ENCODE data around the gene GGTA1.
A peak's percentile ranks its signal among the peaks of the same experiment; 100 is the strongest.

Gene GGTA1

DNA sequence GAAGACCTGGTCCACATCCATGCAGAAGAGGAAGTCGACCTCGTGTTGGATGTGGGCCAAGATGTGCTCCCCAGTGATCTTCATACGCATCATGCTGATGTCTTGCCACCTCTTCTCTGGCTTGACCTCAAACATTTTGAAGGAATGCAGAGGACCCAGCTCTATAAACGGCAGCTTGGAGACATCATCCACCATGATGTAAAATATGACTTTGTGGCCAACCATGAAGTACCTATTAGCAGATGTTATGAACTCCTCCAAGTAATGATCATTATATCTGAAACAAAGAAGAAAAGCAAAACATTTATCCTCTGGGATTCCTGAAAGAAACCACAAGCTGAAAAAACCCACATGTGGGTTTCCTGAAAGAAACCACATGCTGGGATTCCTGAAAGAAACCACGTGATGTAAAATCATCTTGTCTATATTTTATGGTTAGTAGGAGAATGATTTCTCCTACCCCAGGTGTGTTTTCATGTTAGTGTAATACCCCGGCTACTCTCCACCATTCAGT is 52.3 kb downstream of the GGTA1 start:
- POLR2A ChIA-PET: no interaction called here
- Histone ChIP-seq H3K9me3 (ENCODE audit: control extremely low read depth in 1 of 5, control insufficient read depth in 4 of 5, insufficient read depth in 2 of 5, low read depth in 1 of 5, low read length in 4 of 5) (no peaks in the 10 kb centered on the region), H3K4me3 (ENCODE audit: control insufficient read depth in 1 of 7, extremely low read depth in 1 of 7, insufficient read depth in 4 of 7, low read depth in 2 of 7, low read length in 6 of 7) (no peak overlapping the region), H3K27ac (ENCODE audit: insufficient read depth in 1 of 2, low read depth in 1 of 2, low read length in 2 of 2, poor library complexity in 1 of 2, severe bottlenecking in 2 of 2) (no peak overlapping the region), H3K27me3 (replicated peaks in 2 of 5; ENCODE audit: control insufficient read depth in 4 of 5, insufficient read depth in 5 of 5, low read length in 4 of 5) (peaks cover 0 to 12% (median 6%) of the 10 kb centered on the region in 5 experiments), H3K4me1 (ENCODE audit: control extremely low read depth in 1 of 4, control insufficient read depth in 4 of 4, insufficient read depth in 4 of 4, low read length in 3 of 4) (peaks cover 6 to 25% (median 22%) of the 10 kb centered on the region in 4 experiments), H3K36me3 (ENCODE audit: control insufficient read depth in 4 of 4, insufficient read depth in 4 of 4, low read length in 3 of 4) (no peaks in the 10 kb centered on the region)
- peak in 2 of 3 donors; percentile 68 to 70 for DNase-seq
- CTCF ChIA-PET: interaction anchor here (0.7 to 6.3 kb wide), 6 partner anchors 9 to 237 kb away, joined by 3 to 57 read pairs (median 8); partner anchors contain the start of gene GGTA1
- WGBS (ENCODE audit: insufficient coverage): 65% methylated on average over 5 of the region's 6 CpGs

DNA sequence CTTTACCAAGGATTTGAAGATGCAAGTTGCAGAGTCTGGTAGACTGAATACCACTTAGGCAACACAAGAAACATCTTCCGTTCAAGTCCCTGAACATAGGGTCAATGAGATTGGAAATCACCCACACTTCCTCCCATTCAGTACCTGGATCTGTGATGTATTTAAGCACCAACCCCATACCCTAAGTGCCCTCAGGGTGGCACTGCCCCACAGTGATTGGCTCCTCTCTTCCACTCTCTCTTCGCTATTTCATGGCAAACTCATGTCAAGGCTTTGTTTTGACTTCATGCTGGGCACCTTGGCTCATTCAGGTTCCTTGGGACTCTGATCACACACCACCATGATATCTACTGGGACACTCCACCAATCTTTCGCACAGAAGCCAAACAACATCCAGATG is 53.7 kb downstream of the GGTA1 start:
- Histone ChIP-seq H3K27ac (ENCODE audit: insufficient read depth in 1 of 2, low read depth in 1 of 2, low read length in 2 of 2, poor library complexity in 1 of 2, severe bottlenecking in 2 of 2) (no peak overlapping the region), H3K27me3 (replicated peaks in 2 of 5; ENCODE audit: control insufficient read depth in 4 of 5, insufficient read depth in 5 of 5, low read length in 4 of 5) (peaks cover 0 to 19% (median 6%) of the 10 kb centered on the region in 5 experiments), H3K36me3 (ENCODE audit: control insufficient read depth in 4 of 4, insufficient read depth in 4 of 4, low read length in 3 of 4) (no peaks in the 10 kb centered on the region), H3K4me3 (ENCODE audit: control insufficient read depth in 1 of 7, extremely low read depth in 1 of 7, insufficient read depth in 4 of 7, low read depth in 2 of 7, low read length in 6 of 7) (no peak overlapping the region), H3K9me3 (ENCODE audit: control extremely low read depth in 1 of 5, control insufficient read depth in 4 of 5, insufficient read depth in 2 of 5, low read depth in 1 of 5, low read length in 4 of 5) (no peaks in the 10 kb centered on the region), H3K4me1 (ENCODE audit: control extremely low read depth in 1 of 4, control insufficient read depth in 4 of 4, insufficient read depth in 4 of 4, low read length in 3 of 4) (peaks cover 6 to 17% (median 15%) of the 10 kb centered on the region in 4 experiments)
- POLR2A ChIA-PET: no interaction called here
- CTCF ChIA-PET: interaction anchor here (0.6 to 6.1 kb wide), 10 partner anchors 8 to 101 kb away, joined by 3 to 57 read pairs (median 4); partner anchors contain the start of gene GGTA1
- 89% methylated on average over 2 of the region's 3 CpGs for WGBS (ENCODE audit: insufficient coverage)
- peak; percentile 66 to 73 (median 71) for DNase-seq

DNA sequence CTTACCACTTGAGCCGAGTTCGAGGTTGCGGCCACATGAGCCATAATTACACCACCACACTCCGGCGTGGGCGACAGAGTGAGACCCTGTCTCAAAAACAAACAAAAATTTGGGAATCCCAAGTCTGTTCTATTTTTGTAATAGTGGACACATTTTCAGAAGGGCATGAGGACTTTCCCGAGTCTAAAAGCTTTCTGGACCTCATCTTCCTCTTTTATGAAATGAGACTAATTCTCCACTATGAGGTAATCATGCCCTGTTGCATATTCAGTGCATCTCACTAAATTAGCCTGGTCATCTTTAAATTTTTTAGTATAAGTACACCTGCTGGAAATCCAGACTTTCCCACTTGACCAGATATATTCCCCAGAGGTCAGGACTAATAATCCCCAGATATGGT is 55.7 kb downstream of the GGTA1 start:
- H3K27me3 ChIP-seq (replicated peaks in 2 of 5; ENCODE audit: control insufficient read depth in 4 of 5, insufficient read depth in 5 of 5, low read length in 4 of 5): peaks cover 0 to 16% (median 6%) of the 10 kb centered on the region in 5 experiments
- WGBS (ENCODE audit: insufficient coverage): 91% methylated on average over 6 of the region's 7 CpGs
- H3K36me3 ChIP-seq (ENCODE audit: control insufficient read depth in 4 of 4, insufficient read depth in 4 of 4, low read length in 3 of 4): no peaks in the 10 kb centered on the region
- peaks cover 6 to 17% (median 13%) of the 10 kb centered on the region in 4 experiments for H3K4me1 ChIP-seq (ENCODE audit: control extremely low read depth in 1 of 4, control insufficient read depth in 4 of 4, insufficient read depth in 4 of 4, low read length in 3 of 4)
- ChIA-PET POLR2A (interaction anchor here (0.9 kb wide), 1 partner anchor 12 kb away, joined by 4 read pairs; no protein-coding TSS in a partner anchor), CTCF (interaction anchor here (0.9 to 6.1 kb wide), 5 partner anchors 10 to 103 kb away, joined by 3 to 57 read pairs (median 6); no protein-coding TSS in a partner anchor)
- H3K9me3 ChIP-seq (ENCODE audit: control extremely low read depth in 1 of 5, control insufficient read depth in 4 of 5, insufficient read depth in 2 of 5, low read depth in 1 of 5, low read length in 4 of 5): no peaks in the 10 kb centered on the region
- no peak for DNase-seq
- no peak overlapping the region for H3K4me3 ChIP-seq (ENCODE audit: control insufficient read depth in 1 of 7, extremely low read depth in 1 of 7, insufficient read depth in 4 of 7, low read depth in 2 of 7, low read length in 6 of 7)
- H3K27ac ChIP-seq (ENCODE audit: insufficient read depth in 1 of 2, low read depth in 1 of 2, low read length in 2 of 2, poor library complexity in 1 of 2, severe bottlenecking in 2 of 2): no peak overlapping the region

DNA sequence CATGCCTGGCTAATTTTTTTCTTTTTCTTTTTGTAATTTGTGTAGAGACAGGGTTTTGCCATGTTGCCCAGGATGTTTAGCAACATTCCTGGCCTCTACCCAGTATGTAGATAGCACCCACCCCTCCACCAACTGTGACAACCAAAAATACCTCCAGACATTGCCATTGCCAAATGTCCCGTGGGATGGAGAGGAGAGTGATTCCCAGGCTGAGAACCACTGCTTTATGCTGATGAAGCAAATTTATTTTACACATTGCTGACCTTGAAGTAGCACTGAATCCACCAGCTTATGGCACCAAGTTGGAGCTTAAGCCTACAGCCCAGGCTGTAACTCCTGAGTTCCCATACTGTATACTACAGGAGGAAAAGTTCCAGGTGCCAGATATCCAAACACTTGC is 58.5 kb downstream of the GGTA1 start:
- peaks cover 0 to 15% (median 6%) of the 10 kb centered on the region in 5 experiments for H3K27me3 ChIP-seq (replicated peaks in 2 of 5; ENCODE audit: control insufficient read depth in 4 of 5, insufficient read depth in 5 of 5, low read length in 4 of 5)
- POLR2A ChIA-PET: no interaction called here
- DNase-seq: no peak
- H3K4me1 ChIP-seq (ENCODE audit: control extremely low read depth in 1 of 4, control insufficient read depth in 4 of 4, insufficient read depth in 4 of 4, low read length in 3 of 4): no peaks in the 10 kb centered on the region
- no peaks in the 10 kb centered on the region for H3K9me3 ChIP-seq (ENCODE audit: control extremely low read depth in 1 of 5, control insufficient read depth in 4 of 5, insufficient read depth in 2 of 5, low read depth in 1 of 5, low read length in 4 of 5)
- CTCF ChIA-PET: interaction anchor here (0.9 to 2.6 kb wide), 5 partner anchors 9 to 60 kb away, joined by 3 to 10 read pairs (median 3); no protein-coding TSS in a partner anchor
- H3K4me3 ChIP-seq (ENCODE audit: control insufficient read depth in 1 of 7, extremely low read depth in 1 of 7, insufficient read depth in 4 of 7, low read depth in 2 of 7, low read length in 6 of 7): no peak overlapping the region
- WGBS (ENCODE audit: insufficient coverage): no CpG with 5 or more reads among the region's 1 CpG
- no peak overlapping the region for H3K27ac ChIP-seq (ENCODE audit: insufficient read depth in 1 of 2, low read depth in 1 of 2, low read length in 2 of 2, poor library complexity in 1 of 2, severe bottlenecking in 2 of 2)
- H3K36me3 ChIP-seq (ENCODE audit: control insufficient read depth in 4 of 4, insufficient read depth in 4 of 4, low read length in 3 of 4): no peaks in the 10 kb centered on the region

DNA sequence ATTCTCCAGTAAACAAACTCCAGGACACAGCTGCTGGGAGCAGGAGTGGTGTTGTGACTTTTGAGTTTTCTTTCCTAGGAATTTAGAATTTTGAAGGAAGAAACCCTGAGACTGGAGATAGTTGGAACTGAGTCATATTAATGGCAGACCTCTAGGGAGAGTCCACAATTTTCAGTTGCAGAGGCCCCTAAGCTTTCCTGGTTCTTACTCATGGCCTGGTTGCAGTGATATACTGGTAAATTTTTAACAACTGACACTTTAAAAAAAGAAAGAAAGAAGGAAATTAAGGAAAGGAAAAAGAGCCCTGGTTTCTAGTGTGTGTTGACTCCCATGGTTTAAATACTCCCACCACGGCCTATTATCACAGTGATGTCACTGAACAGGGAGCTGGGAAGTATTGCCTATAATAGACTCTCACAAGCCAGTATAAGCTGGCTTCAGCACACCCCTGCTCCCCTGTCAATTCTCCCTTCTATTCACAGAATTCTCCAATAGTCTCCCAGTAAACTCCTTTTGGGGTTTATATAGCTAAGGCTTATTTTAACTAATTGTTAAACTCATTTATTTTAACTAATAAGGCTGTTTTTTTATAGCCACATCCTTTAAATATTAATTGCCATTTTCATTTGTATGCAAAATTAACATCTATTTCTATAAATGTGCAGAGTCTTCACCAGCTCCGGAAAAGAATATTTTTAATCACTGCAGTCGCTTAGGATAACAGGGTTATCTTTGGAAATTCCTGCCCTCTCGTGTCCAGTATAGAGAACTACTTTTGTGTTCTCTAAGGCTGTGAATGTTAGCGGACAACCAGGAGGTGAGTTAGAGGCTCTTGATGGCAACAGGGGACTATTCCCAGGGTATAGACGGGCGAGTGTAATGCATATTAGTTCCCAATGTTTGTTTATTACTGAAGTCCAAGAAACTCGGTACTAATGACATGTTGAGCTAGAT is 59.7 kb downstream of the GGTA1 start:
- Histone ChIP-seq H3K9me3 (ENCODE audit: control extremely low read depth in 1 of 5, control insufficient read depth in 4 of 5, insufficient read depth in 2 of 5, low read depth in 1 of 5, low read length in 4 of 5) (peaks cover 0 to 4% (median 0%) of the 10 kb centered on the region in 5 experiments), H3K36me3 (ENCODE audit: control insufficient read depth in 4 of 4, insufficient read depth in 4 of 4, low read length in 3 of 4) (no peaks in the 10 kb centered on the region), H3K4me3 (ENCODE audit: control insufficient read depth in 1 of 7, extremely low read depth in 1 of 7, insufficient read depth in 4 of 7, low read depth in 2 of 7, low read length in 6 of 7) (no peak overlapping the region), H3K27me3 (replicated peaks in 2 of 5; ENCODE audit: control insufficient read depth in 4 of 5, insufficient read depth in 5 of 5, low read length in 4 of 5) (peaks cover 0 to 8% (median 0%) of the 10 kb centered on the region in 5 experiments), H3K4me1 (ENCODE audit: control extremely low read depth in 1 of 4, control insufficient read depth in 4 of 4, insufficient read depth in 4 of 4, low read length in 3 of 4) (no peaks in the 10 kb centered on the region), H3K27ac (ENCODE audit: insufficient read depth in 1 of 2, low read depth in 1 of 2, low read length in 2 of 2, poor library complexity in 1 of 2, severe bottlenecking in 2 of 2) (no peak overlapping the region)
- POLR2A ChIA-PET: no interaction called here
- 93% methylated on average over 5 of the region's 8 CpGs for WGBS (ENCODE audit: insufficient coverage)
- DNase-seq: no peak
- CTCF ChIA-PET: interaction anchor here (0.9 to 2.6 kb wide), 13 partner anchors 9 to 242 kb away, joined by 3 to 10 read pairs (median 3); no protein-coding TSS in a partner anchor

DNA sequence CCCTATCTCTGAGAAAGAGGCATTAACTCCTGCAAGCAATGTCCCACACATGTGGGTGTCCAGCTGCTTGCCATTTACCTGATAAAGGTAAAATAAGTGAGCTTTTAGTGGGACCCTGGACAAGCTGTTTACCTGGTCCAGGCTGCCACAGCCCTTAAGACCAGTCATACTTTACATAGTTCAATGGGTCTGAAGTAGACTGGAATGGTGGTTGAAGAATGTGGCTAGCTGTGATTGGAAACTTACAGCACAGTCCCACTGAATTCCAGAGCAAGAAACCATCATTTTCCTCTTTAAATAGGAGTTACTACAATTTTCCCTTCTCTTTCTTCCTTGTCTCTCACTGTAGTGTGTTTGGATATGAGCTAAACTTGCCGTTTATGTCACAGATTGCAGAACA is 60.6 kb downstream of the GGTA1 start:
- Histone ChIP-seq H3K4me3 (ENCODE audit: control insufficient read depth in 1 of 7, extremely low read depth in 1 of 7, insufficient read depth in 4 of 7, low read depth in 2 of 7, low read length in 6 of 7) (no peak overlapping the region), H3K27ac (ENCODE audit: insufficient read depth in 1 of 2, low read depth in 1 of 2, low read length in 2 of 2, poor library complexity in 1 of 2, severe bottlenecking in 2 of 2) (no peak overlapping the region), H3K9me3 (ENCODE audit: control extremely low read depth in 1 of 5, control insufficient read depth in 4 of 5, insufficient read depth in 2 of 5, low read depth in 1 of 5, low read length in 4 of 5) (peaks cover 0 to 4% (median 0%) of the 10 kb centered on the region in 5 experiments), H3K36me3 (ENCODE audit: control insufficient read depth in 4 of 4, insufficient read depth in 4 of 4, low read length in 3 of 4) (no peaks in the 10 kb centered on the region), H3K4me1 (ENCODE audit: control extremely low read depth in 1 of 4, control insufficient read depth in 4 of 4, insufficient read depth in 4 of 4, low read length in 3 of 4) (no peaks in the 10 kb centered on the region), H3K27me3 (replicated peaks in 2 of 5; ENCODE audit: control insufficient read depth in 4 of 5, insufficient read depth in 5 of 5, low read length in 4 of 5) (peaks cover 0 to 8% (median 0%) of the 10 kb centered on the region in 5 experiments)
- 100% methylated on average over 1 of the region's 1 CpG for WGBS (ENCODE audit: insufficient coverage)
- POLR2A ChIA-PET: no interaction called here
- CTCF ChIA-PET: interaction anchor here (0.8 to 2.6 kb wide), 7 partner anchors 9 to 243 kb away, joined by 3 to 9 read pairs (median 3); no protein-coding TSS in a partner anchor
- no peak for DNase-seq

Measured in common myeloid progenitor, CD34-positive (primary cell).